HG02759 (cell line): Measurements from ENCODE around the gene AUTS2.

Experiments used
- ATAC-seq: cut with Tn5 transposase; IDR thresholded peaks from one replicate; pipeline ENCODE4 v1.9.1; 2021; ENCODE audit warnings: mild to moderate bottlenecking, moderate library complexity; ENCODE audit not compliant: unreplicated experiment

The AUTS2 gene

DNA sequence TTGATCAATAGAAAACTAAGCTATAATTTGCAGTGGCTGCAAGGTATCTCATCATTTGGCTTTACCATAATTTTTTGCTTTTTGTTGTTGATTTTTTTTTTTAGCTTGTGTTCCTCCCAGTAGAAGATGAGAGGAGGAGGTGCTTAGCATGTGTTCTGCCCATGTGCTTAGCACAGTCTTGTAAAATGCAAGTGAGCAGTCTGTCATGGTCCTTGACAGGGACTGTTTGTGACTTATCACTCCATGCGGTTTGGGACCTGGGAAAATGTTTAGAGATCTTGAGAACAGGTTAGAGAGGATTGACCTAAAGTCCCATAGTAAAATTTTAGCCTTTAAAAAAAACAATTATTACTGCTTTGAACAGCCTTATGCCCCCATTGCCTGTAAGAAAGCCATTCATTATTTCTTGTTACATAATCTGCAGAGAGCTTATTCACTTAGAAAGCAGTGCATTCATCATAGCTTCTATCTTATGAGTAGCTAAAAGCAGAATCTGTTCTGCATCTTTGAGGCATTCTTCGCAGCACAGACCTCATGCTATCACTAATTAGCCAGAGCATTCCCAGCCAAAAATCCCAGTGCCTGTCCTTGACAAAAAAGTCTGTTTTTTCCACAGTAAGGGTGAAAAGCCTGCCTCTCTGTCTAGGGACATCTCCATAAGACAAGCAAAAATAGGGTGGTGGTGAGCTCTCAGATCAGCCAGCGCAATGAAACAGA lies 784.9 kb downstream of the AUTS2 start:
- ATAC-seq, result no peak

DNA sequence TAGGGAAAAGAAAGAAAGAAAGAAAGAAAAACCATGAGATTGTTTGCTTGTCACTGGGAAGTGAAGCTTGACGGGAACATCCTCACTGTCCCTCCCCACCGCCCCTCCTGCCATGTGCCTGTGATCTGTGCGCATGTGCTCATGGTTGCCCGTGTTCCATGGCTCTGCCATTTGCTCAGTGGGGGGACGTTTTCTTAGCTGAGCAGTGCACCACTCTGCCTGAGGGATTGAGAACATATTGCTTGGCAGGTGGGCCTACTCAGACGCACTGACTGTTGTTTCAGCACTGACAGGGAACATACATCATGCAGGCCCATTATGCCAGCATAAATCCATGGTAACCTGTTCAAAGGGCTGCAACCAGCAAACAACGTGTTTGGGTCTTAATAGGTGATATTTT lies 785.7 kb downstream of the AUTS2 start:
- ATAC-seq, result no peak

DNA sequence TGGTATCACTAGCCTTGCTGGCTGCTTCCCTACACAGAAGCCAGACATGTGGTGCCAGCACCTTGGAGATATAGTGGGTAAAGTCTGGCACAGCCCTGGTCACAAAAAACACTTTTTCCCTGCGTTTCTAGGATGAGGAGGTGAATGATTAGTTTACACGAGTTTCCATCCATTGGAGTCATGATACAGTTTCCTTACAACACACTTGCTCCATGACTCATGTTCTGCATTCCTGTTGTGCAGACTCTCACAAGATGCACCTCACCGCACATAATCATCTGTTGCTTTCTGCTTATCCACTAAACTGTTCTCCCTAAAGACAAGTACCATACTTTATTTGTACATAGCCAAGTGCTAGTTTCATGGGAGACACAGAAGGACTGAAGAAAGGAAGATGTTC lies 786.6 kb downstream of the AUTS2 start:
- ATAC-seq, result no peak

DNA sequence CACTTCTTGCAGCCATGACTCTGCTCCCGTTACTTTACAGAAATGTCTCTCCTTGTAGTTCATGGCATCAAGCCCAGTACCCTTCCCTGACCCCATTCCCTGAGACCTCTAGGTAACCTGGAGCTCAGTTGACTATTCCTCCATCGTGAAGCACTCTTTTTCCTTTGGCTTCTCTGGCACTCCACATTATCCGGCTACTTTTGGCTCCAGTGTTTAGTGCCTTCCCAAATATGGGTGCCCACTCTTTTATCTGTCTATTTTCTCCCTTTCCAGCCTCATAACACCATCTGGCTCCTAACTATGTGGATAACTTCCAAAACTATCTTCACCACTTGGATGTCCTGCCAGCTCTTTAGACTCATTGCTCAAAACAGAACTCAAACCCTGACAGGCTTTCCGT lies 788.9 kb downstream of the AUTS2 start:
- no peak for ATAC-seq

DNA sequence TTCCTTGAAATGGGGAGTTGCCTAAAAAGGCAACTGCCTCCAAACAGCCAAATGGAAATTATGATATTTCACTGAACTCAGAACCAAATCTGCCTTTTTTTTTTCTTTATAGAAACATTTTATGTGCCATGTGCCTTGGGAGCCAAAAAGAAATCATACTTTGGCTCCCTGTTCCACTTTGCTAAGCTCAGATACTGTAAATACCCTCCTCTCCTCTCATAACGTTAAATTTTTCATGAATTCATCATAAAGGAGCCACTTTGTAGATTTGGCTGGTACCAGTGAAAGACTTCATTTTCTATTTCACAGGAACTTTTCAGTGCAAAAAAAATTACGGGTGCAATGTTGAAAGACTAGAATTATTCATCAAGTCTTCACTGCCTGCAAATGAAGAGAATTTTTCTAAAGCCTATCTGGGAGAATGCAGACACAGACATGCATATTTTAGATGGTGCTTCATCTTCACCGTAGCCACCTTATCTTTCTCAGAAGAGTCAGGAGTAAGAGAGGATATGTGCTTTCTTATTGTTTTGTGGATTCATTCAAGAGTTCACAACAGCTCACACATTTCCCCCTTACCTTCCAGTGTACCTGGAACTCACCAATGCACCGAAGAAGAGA lies 791.4 kb downstream of the AUTS2 start:
- ATAC-seq, result no peak

DNA sequence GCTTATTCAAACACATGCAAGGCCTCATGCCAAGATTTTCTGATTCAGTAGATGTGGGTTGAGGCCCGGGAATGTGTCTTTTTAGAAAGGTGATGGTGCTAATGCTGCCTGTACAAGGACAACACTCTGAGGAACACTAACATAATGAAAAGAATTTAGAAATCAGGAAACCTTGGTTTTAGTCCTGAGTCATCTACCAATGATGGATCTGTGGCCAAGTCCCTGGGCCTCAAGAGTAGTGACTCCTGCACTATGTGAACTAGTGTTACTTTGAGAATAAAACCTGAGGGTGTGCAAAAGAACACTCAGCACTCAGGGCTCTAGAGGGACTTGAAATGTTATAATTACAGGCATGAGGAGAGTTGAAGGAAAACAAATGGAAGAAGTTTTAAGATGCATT lies 792.0 kb downstream of the AUTS2 start:
- ATAC-seq, result no peak

DNA sequence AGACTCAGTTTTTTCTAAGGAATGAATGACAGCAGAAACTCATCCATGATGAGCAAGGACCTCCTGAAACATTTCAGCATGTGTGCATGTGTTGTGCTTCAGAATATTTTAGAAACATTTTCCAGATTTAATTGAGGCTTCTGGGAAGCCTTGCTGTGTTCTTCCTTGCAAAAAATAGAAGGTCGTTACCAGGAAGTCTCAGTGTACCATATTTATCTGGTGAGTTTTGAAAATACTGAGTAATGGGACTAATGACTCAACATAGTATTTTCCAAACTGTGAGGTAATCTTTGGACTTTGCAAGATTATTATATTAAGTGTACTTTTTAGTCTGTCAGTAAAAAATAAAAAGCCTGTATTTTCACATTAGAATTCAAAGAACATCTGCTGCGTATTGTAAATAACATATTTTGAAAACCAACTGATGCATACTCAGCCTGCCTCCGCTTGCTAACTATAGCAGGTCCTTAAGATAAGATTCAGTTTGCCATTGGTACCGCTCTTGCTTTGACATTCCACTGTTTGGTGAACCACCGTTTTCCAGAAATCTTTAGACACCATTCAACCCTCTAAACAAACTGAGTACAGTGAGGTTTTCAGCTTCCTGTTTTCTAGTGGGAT lies 794.1 kb downstream of the AUTS2 start:
- ATAC-seq, result no peak

DNA sequence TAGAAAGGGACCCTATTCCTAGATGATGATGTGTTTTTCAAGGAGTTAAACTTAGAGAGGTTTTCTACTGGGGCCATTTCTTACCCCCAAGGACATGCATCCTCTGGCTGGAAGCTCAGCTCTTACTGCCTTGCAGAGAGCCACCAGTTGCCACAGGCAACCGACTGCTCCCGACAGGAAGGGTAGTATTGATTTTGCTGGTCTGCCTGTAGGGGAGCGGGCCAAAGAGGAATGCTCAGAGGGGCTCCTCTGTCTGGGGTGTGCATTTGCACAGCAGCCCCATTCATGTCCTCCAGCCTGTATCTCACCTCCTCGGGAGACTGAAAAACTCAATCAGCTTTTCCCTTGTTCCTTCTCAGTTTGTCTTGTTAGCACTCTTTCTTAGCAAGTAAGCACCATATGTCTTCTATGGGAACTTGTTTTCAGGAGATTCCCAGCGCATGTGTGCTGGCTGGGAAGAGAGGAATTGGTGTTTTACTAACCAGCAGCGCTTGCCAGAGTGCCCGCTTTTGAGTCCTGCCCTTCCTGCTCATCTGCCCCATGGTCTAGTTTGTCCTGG lies 794.7 kb downstream of the AUTS2 start:
- ATAC-seq, result no peak

DNA sequence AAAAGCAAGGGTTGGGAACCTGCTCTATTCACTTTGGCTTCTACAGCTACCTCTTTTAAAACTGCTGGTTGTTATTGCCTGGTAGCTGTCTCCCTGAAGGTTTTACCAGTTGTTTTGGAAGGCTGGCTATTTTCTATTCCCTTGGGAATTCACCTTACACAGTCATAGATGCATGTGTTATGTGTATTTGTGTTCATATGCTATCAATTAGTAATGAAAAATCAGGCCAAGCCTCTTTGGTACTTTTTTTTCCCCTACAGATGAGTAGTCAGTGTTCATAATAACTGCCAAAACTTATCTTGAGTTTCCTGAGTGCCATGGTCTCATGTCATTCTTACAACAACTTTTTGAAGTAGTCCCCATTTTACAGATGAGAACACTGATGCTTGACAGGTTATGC lies 795.7 kb downstream of the AUTS2 start:
- ATAC-seq, result no peak

DNA sequence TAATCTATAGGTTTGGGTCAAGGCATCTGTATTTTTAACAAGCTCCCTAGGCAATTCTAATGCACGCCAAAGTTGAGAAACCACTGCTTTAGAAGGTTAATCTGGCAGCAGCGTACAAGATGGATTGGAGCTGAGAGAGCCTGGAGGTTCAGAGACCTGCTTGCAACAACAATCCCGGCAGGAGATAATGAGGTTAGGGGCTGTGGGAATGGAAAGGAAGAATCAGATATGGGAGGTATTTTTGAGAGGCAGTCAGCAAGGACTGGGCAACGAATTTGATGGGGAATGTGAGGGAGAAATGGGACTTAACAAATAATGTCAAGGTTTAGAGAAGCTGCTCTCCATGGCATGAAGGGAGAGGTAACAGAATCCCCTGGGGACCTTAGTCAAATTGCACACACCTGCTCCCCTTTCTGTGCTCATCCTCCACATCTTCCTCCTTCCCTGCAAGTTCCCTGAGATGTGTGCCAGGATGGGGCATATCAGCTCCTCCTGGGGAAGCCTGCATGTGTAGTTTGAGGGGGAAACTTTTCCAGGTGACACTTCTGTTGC lies 802.6 kb downstream of the AUTS2 start:
- ATAC-seq, result no peak

DNA sequence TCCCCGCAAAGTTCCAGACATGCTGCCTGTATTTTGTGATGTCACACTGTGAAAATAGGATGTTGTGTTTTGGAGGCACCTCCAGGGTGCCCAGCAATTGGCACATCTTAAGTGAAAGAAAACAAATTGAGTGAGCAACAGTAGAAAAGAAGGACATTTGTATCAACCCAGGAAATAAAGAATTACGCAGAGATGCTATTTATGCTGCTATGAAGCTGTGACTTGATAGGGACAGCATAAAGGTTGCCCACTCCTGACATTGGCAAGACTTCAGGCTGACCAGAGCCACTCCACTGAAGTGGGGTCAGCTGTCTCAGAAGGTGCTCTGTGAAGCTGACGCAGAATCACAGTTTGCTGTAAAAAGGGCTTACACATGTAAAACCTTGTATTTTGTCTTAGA lies 803.8 kb downstream of the AUTS2 start:
- no peak for ATAC-seq

DNA sequence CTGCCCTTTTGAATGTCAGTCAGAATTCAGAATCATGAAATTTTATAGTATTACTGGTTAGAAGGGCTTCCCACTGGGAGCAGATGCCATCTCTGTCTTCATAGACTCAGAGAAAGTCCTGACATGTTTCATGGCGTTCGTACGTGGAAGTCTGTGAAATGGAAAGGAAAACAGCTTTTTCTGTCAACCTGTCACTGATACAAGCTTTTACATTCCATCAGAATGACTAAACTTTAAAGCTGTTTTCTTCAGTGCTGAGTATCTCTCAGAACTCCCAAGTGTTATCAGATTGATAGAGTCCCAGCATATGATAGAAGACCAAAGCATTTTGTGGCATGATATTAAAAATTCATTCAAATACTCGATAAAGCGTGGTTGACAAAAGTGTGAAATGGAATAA lies 807.0 kb downstream of the AUTS2 start:
- ATAC-seq, result no peak

DNA sequence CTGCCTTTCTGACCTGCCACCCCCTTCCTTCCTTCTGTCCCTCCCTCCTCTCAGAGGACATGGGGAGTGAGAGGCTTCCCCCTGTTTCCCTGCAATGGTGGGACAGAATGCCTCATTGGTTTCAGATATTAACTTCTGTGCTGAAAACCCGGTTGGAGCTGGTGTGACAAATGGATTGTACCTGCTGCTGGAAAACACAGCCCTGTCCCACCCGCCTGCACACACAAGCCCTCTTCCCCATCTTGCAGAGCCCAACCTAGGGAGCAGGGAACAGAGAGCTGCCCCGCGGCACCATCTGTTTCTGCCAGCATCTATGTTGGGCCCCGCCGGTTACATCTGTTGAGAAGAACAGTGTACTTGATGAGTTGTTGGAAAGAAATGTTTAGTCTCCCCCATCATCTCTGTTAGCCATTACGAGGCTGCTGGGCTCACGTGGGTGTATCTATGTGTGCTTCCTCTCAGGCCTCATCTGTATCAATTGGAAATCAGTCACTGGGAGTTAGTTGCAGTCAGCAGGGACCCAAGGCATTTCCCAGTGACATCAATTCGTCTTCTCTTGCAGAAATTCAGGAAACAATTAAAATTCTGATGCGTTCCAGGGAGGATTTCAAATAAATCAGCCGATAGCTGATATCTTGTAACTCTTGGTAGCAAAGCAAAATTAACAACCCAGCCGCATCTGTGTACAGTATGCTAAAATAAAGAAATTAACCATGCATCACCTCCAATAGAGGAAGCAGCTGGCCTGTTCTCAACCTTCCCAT lies 808.1 kb downstream of the AUTS2 start:
- no peak for ATAC-seq

DNA sequence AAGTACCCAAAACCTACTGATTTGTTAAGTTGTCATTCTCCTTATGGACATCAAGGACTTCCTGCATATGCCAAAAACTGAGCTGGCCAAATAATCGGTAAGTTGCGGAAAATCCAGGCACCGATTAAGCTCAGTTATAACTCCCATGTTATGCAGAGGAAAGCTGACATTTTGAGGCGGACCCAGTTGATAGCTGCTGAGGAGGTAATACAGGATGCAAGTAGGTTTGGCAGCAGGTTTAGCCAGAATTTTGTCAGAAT lies 808.6 kb downstream of the AUTS2 start:
- ATAC-seq, result no peak

DNA sequence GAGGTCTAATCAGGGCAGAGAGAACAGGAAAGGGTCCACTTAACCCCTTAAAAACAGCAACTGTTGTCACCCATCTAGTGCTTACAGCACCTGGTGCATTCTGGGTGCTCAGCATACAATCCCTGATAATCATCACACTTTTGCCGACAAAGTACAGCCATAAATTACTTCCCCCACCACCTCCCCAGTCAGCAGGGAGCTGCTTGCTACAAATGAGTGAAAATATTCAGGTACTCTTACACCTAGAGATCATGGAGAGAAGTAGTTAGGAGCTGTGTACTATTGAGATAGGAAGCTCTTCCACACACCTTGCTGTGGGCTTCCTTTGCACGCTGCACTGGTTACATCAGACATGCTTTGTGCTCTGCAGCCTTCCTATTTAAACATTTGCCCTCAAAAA lies 810.2 kb downstream of the AUTS2 start:
- ATAC-seq, result no peak

DNA sequence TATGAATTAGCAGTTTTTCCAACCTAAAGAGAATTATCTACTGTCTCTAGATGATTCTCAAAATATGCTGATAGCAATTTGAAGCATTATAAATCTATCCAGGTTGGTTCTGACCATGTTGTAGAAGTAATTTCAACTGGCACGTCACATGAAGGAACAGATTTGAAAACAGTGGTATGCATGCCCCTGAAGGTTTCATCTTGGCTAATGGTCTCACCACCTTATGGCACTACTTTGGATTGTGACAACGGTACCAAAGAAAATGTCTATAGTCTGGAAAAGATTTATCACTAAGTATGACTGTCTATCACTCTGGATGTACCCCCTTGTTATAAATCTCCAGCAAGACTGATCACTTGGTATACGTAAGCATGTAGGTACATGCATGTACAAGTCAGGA lies 810.6 kb downstream of the AUTS2 start:
- no peak for ATAC-seq

DNA sequence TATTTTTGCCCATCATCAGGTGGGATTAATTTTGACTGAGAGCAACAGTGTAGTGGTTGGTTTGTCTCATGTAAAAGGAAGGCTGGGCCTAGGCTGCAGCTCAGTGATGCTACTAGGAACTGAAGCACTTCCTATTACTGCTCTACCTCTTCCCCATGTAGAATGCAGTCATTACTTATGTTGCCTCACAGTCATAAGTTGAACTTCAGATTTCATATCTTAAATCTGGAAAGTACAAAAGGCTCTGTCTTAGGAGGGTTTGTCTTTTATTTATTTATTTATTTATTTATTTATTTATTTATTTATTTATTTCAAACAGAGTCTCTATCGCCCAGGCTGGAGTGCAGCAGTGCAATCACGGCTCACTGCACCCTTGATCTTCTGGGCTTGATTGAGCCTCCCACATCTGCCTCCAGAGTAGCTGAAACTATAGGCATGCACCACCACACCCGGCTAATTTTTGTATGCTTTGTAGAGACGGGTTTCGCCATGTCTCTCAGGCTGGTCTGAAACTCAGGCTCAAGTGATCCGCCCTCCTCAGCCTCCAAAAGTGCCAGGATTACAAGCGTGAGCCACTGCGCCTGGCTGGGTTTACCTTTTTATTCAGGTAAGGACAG lies 812.0 kb downstream of the AUTS2 start:
- ATAC-seq, result peak; percentile 45

DNA sequence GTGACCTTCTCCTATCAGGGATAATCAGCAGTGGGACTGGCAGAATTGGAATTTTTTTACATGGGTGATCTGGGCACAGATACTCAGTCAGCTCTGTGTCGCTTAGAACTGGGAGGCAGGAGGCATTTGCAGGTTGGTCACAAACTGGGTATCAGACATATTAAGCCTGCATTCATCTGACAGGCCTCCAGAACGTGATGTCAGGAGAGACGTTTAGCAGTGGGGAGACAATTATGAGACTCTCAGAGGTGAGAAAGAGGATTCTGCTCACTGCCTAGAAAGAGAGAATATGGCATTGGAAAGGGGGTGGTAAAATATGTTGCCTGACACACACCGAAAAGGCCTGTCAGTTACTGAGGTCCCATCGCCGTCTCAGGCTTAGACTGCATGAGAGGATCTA lies 816.1 kb downstream of the AUTS2 start:
- no peak for ATAC-seq

DNA sequence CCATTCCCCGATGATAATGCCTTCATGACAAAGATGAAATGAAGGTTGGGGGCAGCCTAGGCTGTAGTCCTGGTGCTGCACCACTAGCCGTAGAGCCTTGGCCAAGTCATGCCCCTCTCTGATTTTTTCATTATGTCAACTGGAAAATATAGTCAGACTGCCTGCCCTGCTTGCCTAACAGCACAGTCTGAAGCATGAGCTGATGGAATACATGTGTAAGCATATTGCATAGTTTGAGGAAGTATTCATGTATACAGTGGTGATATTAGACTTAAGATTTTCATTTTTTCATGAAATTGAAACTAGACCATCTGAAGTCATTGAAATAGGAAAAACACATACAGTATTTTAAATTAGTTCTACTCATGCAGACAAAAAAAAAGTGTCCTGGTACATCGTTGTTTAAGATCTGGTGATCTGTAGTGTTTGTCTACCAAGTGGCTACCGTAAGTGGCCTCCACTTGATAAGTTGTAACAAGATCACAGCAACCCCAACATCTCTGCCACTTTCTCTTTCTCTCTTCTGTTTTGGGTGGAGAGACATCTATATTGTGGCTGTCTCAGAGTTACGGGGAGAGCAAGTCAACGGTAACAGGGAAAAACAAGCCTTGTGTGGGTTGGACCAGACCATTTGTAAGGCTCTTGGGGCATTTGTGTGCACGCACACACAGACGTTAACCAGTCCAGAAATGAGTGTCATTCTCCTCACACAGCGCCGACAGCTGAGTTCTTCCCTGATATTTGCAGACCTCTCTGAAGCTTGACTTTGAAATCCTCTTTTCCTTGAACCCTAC lies 817.1 kb downstream of the AUTS2 start:
- peak; percentile 67 for ATAC-seq

DNA sequence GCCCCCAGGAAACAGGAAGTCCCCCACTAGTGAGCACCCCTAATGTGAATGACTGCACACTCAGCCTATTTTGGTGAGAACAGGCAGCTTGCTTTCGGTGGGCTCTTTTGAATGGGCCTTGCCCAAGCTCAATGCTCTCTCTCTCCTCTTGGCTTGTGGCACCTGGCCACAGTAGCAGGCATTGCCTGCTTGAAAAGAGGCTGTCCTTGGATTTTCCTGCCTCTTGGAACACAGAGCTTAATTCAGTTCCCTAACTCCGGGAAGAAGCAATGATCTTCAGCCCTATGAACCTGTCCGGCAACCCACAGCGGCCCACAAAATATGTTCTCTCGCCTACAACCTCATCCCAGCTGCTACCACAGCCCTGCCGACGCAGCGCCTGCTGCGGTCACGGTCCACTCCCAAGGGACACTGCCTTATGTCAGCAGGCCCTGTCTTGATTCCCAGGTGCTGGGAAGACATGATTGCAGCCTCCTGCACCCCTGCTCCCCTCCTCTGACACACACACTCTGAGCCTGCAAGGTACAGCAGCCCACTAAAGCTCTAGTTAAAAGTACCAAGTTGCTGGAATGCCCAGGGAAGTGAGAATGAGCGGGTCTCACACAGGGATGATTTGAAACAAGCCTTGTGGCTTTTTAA lies 818.2 kb downstream of the AUTS2 start:
- peak; percentile 61 for ATAC-seq
